ENCODE data around the gene ASXL2.

DNA sequence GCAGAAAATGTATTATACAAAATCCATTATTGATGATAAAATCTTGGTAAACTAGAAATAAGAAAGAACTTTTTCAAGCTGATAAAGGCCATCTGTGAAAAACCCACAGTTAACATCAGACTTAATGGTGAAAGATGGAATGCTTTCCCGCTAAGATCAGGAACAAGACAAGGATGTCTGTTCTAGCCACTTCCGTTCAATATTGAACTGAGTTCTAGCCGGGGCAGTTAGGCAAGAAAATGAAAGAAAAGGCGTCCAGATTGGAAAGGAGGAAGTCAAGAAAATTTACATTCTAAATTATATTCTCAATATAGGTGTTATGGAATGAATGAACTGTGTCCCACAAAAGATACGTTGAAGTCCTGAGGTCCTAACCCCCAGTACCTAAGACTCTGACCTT is 165.8 kb downstream of the ASXL2 start:
- TF ChIP-seq POLR2A (IDR thresholded peaks at IDR 0.05) = no peak
- TF ChIP-seq, protein P1, sequence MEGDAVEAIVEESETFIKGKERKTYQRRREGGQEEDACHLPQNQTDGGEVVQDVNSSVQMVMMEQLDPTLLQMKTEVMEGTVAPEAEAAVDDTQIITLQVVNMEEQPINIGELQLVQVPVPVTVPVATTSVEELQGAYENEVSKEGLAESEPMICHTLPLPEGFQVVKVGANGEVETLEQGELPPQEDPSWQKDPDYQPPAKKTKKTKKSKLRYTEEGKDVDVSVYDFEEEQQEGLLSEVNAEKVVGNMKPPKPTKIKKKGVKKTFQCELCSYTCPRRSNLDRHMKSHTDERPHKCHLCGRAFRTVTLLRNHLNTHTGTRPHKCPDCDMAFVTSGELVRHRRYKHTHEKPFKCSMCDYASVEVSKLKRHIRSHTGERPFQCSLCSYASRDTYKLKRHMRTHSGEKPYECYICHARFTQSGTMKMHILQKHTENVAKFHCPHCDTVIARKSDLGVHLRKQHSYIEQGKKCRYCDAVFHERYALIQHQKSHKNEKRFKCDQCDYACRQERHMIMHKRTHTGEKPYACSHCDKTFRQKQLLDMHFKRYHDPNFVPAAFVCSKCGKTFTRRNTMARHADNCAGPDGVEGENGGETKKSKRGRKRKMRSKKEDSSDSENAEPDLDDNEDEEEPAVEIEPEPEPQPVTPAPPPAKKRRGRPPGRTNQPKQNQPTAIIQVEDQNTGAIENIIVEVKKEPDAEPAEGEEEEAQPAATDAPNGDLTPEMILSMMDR (IDR thresholded peaks at IDR 0.05) = no peak

All from body of pancreas (tissue), 4 donors.